UCSD-AML1 (cell line): ENCODE measurements around the gene SLC66A1.

Source experiments
- DNase-seq: peaks from one replicate; lab custom pipeline; 2025; ENCODE audit not compliant: unreplicated experiment; lab: John Stamatoyannopoulos, UW

SLC66A1 gene

DNA sequence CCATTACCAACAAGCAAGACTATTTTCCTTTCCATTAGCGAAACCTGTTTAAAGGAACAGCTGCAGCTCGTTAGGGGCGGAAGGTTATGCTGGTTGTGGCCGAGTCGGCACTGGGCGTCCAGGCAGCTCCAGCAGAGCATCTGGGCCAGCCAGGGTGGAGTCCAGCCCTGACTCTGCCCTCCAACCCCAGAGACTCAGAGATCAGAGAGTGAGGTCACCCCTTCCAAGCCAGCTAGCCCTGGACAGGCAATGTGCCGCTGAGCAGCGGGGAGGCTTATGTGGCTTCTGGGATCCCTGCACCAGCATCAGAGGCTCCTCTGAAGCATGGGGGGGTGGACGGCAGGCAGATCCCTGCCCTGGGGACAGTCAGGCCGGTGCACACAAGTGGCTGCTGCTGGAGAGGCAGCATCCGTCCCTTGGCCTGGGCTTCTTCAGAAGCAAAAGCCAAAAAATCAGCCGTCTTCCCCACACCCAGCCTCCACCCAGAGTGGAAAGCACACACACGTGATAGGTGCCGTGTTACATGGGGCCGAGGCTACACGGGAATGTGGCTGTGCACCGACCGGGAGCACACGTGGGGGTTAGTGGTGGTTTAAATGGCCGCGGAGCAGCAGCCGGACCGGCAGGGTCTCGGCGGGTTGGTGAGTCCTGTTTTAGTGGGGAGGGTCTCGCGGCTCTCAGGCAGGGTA is 30.1 kb downstream of the SLC66A1 start:
- DNase-seq, result no peak

DNA sequence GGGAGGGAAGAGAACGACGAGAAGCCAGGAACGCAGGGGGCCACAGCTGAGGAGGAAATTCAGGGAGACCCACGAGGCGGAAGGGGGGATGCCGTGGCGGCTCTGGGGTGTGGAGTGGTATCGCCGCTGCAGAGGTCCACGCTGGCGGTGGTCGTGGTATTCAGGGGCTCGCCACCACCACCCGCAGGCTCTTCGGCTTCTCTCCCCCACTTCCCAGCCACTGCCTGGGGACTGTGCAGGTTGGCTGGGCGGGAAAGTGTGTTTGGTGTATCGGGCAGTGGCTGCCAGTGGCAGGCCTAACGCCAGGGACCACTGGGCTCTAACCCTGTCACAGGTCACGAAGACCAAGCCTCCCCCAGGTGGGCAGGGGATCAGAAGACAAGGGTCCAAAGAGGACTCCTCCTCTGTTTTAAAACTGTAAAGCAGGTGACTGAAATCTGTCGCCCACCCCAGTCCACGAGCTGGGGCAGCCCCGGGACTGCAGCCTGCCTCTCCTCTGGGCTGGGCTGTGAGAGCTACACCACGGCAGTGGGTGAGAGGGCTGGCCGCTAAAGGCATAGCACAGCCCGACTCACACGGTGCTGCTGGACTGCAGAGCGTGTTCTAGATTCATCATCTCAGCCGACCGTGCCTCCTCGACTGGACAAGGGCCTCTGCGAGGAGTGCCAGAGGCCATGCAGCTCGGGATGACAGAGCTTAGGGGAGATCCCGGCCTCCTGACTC is 30.9 kb downstream of the SLC66A1 start:
- DNase-seq, result no peak

DNA sequence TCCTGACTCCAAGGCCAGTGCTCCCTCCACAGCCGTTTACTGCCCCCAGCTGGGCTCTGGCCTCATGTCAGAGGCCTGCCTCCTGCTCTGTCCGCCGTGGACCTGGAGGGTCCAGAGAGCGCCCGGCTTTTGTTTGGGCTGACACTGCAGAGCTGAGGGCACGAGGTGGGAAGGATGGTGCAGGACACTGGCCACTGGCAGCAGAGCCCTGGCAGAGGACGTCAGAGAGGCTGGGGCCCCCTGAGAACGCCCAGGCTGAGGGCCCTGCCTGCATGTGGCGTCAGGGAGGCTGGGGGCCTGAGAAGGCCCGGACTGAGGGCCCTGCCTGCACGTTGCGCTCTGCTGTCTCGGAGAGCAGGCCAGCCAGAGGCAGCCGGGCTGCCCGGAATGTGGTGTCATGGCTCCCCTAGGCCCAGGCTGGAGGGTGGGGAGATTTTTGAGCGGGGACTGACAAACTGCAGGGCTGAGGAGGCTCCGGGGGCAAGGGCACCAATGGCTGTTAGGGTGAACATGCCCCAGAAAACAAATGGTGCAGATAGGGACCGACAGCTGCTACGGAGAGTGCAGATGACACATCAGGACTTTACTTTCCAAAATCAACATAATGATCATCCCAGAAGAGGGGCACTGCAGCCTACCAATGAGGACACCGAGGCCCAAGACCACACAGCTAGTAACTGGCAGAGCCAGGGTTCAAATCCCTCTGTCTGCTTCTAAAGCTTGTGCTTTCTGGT is 31.7 kb downstream of the SLC66A1 start:
- DNase-seq, result no peak

DNA sequence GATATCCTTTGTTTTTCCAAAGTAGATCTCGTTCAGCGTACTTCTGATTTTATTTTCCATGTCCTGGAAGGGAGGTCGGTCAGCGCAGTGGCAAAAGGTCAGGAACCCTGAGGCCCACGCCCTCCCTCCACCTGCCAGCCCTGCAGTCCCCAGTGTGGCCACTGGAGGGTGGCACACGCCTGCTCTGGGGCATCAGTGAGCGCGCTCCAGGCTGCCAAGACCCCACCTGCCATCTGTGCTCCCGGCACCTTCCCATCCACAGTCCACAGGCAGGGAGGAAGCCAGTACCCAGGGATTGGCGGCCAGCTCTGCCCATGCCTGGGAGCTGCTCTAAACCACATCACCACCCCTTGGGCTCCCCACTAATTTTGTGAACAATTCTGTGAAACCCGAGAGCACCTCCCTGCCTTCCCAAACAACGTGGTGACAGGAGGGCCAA is 32.3 kb downstream of the SLC66A1 start:
- DNase-seq, result peak; percentile 49

DNA sequence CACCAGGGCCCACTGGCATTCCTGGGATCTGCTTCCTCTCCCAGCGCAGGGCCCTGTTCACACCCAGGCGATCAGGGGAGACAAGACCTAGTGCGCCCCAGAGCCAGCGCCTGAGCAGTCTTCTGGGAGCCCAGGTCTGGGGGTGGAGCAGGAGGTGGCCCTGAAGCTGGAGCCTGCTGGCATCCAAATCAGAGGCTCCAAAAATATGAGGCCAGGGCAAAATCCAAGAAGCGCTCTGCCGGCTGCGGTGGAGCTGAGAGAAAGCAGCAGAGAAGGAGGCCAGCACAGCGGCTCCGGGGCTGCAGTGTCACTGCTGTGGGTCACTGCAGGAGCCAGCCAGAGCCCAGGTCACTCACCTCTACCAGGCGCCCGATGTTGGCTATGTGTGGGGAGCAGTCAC is 32.7 kb downstream of the SLC66A1 start:
- no peak for DNase-seq

DNA sequence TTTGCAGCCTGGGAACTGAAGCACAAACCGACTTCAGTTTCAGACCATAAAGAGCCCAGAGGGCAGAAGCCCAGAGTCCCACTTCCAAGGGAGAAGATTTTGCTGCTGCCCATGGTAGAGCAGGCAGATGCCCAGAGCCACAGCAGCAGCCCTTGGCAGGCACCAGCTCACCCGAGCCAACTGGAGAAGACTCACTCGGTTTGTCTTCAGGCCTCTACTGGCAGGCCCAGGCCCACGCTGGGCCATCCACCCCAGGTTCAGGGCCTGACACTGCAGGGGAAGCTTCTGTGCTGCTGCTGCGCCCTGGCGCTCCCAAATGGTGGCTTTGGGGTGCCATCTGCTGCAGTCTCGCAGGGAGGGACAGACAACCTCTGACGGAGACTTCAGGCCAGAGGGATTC is 33.3 kb downstream of the SLC66A1 start:
- no peak for DNase-seq

DNA sequence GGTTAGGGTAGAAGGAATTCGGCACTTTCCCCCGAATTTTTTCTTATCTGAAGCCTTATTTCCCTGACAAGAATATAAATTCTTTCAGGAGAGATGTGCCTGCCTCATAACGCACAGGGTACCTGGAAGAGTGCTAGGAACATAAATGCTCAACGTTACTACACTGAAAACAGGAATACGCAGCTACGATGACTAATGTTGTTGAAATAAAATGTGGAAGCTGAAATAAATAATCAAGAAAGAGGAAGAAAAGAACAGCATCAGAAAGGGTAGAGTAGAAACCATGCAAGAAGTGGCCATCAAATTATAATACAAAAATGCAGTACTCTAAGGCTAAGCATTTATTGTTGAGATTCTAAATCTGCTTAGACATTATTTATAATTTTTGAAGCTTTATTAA is 33.9 kb downstream of the SLC66A1 start:
- no peak for DNase-seq

DNA sequence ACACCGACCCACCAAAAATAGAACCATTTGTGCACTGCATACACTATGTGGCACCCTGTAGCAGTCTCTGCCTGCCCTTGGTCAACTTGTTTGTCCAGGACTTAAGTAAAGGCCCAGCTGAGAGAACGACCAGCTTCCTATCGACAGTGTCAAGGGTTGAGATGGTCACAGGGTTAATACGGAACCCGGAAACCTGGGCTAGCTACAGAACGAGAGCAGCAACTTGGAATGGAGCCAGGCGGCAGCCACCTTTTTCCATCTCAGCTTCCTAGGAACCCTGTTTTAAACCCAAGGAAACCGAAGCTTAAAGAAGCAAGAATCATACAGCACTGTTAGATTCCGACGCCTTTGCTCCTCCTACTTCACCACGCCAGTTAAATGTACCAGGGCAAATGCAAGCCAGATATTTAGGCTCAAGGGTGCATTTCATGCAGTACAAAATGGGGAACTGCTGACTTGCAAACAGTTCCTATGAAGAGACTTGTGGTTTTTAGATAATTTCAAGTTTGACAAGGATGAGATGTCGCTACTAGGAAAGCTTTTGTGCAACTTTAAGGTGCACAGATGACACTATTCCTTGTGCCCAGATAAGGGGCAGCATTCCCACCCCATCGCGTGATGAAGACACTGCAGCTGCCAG is 35.5 kb downstream of the SLC66A1 start:
- DNase-seq, result no peak

DNA sequence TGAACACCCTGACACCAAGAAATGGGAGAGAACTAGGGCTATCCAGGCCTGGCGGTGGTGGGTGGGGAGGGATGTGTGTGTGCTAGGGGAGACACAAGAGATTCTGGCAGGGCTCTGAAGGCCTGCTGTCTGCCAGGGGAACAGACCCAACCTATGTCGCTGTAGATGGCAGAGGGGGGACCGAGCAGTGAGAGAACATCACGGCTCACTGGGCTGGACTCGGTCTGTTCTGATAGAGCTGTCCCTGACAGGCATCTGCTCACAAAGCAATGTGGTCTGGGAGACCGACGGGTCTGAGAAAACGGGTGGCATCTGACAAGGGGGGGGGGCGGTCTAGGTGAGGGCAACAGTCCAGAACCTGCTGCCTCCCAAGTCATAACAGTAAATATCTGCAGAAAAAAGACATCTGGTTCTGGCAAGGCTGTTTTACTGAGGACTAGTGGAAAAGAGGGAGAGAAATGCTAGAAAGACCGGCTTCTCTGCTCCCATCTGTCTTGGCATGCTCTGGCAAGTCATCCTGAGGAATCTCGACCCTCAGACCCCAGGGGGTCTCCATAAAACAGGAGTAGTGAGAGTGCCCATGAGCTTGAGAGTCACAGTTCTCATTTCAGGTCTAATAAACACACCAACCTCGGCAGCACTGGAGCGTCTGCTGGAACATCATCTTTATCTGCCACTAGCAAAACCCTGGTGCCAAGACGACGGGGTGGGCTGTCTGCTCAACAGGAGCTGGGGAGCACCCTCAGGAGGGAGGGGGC is 36.5 kb downstream of the SLC66A1 start:
- DNase-seq, result no peak

DNA sequence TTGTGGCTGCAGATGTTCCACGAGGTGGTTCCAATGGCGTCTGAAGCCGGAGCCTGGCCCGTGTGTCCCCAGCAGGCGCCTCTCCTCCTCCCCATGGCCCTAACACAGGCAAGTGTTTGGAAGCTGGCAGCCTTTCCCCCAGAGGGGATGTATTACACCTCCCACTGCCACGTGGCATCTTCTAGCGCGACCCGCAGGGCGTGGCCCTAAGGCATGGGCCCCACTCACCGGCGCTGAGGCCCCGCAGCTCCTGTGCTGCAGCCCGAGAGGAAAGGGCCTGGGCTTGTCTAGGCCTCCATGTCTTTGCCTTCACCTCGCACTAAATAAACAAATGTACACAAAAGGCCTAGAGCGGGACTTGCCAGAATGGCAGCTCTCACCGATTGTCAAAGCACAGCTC is 37.9 kb downstream of the SLC66A1 start:
- no peak for DNase-seq

DNA sequence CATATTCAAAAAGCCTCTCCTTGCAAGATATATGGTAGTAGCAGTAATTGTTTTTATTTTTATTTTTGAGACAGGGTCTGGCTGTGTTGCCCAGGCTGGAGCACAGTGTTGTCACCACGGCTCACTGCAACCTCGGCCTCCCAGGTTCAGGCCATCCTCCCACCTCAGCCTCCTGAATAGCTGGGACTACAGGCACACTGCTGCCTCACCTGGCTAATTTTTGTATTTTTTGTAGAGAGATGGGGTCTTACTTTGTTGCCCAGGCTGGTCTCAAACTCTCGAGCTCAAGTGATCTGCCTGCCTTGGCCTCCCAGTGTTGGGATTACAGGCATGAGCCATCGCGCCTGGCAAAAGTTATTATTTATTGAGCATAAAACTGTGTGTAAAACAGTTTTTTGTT is 38.4 kb downstream of the SLC66A1 start:
- no peak for DNase-seq

DNA sequence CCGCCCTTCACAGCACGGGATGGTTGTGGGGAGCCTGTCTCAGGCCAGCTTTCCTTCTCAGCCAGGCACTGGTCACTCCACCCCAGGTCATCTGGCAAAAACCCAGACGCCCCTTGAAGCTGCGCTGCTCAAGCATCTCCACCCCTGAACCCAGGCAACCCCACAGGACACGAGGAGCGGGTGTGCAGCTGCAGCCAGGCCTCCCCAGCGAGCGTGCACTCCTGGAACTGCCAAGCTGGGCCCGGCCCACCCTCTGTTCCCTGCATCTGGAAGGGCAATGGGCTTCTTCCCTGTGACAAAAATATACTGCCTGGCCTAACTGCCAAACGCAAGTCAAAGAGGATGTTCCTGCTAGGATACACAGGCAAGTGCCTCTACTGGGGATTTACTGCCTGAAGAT is 39.7 kb downstream of the SLC66A1 start:
- DNase-seq, result no peak

DNA sequence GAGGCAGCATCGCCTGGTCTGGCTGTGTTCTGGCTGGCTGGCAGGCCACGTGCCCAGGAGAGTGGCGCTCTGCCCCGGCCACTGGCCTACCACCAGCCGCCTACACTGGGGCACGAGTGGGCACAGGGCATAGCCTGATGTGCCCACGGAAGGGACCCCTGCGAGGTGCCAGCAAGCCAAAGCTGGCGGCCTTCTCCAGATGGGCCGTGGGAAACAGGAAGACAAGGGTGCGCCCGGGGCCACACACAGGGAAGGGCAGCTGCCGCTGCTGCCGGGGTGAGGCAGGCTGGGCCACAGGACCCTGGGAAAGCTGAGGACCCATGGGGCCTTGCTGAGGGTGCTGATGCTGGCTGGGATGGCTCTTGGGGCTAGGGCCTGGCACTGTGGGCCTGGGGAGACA is 40.7 kb downstream of the SLC66A1 start:
- DNase-seq, result no peak

DNA sequence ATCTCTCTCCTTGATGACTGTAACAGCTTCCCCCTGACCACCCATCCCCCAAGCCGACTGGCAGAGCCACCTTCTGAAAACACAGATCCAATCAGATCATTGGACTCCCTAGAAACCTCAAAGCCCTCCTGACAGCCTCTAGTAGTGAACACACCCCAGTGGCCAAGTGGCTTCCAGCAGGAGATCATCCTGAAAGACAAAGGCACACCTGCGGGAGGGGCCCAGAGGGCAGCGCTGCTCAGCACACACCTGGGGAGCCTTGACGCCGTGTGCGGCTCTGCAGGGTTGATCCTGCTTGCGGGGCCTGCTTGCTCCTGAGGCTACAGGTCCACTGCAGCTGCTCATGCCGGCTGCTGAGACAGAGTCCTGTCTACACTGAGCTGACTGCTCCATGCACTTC is 41.5 kb downstream of the SLC66A1 start:
- no peak for DNase-seq

DNA sequence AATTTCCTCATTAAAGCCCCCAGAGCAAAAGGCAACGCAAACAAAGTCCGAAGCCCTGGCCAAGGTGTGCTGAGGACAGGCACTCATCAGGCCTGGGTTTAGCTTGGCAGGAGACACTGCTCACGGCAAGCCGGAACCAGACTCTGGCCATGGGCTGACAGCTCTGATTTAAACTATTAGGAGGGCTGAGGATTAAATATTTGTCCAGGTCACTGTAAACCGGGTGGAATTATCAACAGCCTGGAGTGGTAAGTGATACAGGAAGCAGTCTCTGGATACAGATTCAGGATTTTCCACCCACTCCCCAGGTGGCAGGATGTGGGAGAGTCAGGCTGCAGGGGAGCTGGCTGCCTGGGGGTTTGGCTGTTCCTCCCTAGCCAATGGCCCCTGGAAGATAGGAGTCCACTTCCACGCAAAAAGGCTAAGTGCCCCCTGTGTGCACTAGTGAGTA is 42.4 kb downstream of the SLC66A1 start:
- no peak for DNase-seq

DNA sequence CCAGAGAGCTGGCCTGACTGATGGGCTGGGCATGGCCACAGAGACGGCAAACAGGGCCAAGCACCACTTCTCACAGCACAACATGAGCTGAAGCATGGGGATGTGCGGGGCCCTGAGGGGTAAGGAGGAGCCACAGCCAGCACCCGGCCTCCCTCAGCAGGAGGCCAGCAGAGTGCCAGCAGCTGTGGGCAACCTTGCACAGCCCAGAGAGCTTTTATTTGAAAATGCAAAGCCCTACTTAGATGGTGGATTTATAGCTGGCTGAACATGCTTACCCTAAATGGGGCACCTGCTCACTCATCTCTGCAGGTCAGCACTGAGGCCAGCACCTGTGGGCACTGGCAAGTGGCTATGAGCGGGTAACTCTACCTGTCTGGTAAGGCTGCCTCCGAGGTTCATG is 44.1 kb downstream of the SLC66A1 start:
- DNase-seq, result no peak

DNA sequence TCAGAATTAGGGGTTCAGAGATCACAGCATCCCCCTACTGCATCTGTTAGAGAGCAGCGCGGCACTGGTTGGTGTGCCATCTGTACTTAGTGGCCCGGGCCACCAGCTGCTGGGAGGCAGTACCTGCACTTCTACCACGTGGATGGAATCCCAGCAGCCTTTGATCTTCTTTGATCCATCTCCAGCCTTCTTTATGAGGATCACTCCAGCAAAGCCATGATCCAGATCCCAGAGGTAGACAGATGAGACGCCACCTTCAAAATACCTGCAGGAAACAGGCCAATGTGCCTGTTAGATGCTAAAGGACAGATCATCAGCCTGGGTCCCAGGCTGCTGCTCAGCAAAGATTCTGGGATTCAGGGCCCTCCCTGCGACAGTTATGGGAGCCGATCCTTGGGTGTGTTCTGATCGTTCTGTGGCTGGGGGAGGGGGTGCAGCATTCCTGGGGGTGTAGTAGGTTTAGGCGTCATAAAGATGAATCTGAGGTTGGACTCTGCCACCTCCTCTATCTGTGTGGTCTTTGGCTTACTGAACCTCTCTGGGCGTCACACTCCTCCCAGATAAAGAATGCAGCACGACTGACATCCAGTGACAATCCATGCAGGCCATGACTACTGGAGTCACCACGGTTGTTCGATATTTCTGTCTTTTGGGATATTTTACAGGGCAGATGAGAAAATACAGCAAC is 45.3 kb downstream of the SLC66A1 start:
- no peak for DNase-seq

DNA sequence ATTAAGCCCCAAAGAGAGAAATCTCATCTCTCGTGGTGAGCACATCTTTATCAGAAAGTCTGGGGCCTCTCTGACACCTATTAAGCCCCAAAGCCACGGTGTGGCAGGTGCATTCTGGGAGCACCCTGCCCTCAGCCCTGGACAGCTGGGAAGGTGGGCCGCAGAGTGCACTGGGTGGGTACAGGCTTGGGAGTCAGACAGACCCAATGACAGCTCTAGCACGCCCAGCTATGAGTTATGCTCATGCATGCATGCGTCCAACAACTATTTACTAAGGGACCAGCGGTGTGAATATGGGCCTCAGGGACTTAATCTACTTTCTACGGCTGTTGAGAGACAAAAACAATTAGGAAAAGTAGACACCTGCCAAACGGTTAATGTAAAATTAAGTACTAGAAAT is 46.6 kb downstream of the SLC66A1 start:
- no peak for DNase-seq

DNA sequence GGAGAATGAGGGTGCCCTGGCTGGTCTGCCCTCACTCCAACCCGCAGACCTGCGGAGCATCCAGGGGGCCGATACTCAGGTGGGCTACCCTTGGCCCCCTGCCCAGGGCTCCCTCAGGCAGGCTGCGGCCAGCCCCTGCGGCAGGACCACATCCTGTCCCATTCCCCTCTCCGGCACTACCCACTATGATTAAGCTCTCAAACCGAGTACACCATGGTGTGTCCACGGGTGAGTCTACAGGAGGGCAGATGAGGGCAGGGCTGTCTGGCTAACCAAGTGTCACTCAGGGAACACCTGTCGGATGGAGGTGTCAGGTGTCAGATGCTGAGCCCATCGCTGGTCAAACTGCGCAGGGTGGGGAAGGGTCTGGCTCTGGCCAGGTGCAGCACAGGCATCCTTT is 47.2 kb downstream of the SLC66A1 start:
- DNase-seq, result no peak

DNA sequence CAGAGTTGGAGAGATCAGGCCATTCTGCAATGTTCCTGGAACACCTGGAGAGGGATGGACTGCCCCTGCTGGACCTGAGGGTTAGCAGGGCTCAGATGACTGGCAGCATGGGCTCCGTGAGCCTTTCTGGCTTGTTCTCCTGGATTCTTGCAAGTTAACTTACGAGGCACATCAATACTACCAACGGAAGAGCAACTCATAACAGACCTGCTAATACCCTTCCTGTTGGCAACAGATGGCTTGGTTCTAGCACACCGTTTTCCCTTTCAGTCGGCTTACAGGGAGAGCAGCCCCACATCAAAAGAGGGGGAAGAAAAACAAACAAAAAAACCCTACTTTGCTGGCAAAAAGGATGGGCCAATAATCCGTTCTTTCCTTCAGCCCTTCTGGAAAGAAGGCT is 47.9 kb downstream of the SLC66A1 start:
- DNase-seq, result no peak
